ENCODE data around the gene TST.

Gene TST

GRCh38 chr22:37057796-37058510 is 38.7 kb upstream of the TST start:
- no peak for DNase-seq (ENCODE audit: low read depth in 1 of 2, low spot score in 1 of 2)
- H3K4me3 ChIP-seq (replicated peaks; ENCODE audit: insufficient read depth, low read length) = no peak overlapping the region
- peaks cover 18% of the 10 kb centered on the region for H3K27me3 ChIP-seq (ENCODE audit: insufficient read depth, poor library complexity, severe bottlenecking)
- no peak overlapping the region for H3K27ac ChIP-seq (replicated peaks)
- no peak for TF ChIP-seq CTCF (IDR thresholded peaks at IDR 0.05; ENCODE audit: insufficient read depth, low read length)

- Histone ChIP-seq H3K4me3 (replicated peaks; ENCODE audit: insufficient read depth, low read length) (no peak overlapping the region), H3K27me3 (ENCODE audit: insufficient read depth, poor library complexity, severe bottlenecking) (peaks cover 17% of the 10 kb centered on the region), H3K27ac (replicated peaks) (no peak overlapping the region)
- no peak for DNase-seq (ENCODE audit: low read depth in 1 of 2, low spot score in 1 of 2)
- TF ChIP-seq REST (IDR thresholded peaks at IDR 0.05; ENCODE audit: insufficient replicate concordance, low read depth) = no peak
- no peak for TF ChIP-seq POLR2AphosphoS5 (IDR thresholded peaks at IDR 0.05; ENCODE audit: low read depth)
- TF ChIP-seq CTCF (IDR thresholded peaks at IDR 0.05; ENCODE audit: insufficient read depth, low read length) = no peak
- no peak for TF ChIP-seq SPI1 (IDR thresholded peaks at IDR 0.05; ENCODE audit: borderline replicate concordance, low read depth)
- TF ChIP-seq GABPA (IDR thresholded peaks at IDR 0.05; ENCODE audit: low read depth) = no peak
These were observed 38.0 kb upstream of the TST start for GRCh38 chr22:37057226-37057625.

GRCh38 chr22:37056246-37056645 is 37.0 kb upstream of the TST start:
- Histone ChIP-seq H3K27ac (replicated peaks) (no peak overlapping the region), H3K27me3 (ENCODE audit: insufficient read depth, poor library complexity, severe bottlenecking) (peaks cover 16% of the 10 kb centered on the region)
- no peak for DNase-seq (ENCODE audit: low read depth in 1 of 2, low spot score in 1 of 2)

More at GRCh38 chr22:37056246-37056645, 37.0 kb upstream of the TST start:
- no peak for TF ChIP-seq REST (IDR thresholded peaks at IDR 0.05; ENCODE audit: insufficient replicate concordance, low read depth)
- TF ChIP-seq POLR2AphosphoS5 (IDR thresholded peaks at IDR 0.05; ENCODE audit: low read depth) = no peak
- TF ChIP-seq SPI1 (IDR thresholded peaks at IDR 0.05; ENCODE audit: borderline replicate concordance, low read depth) = no peak
- no peak for TF ChIP-seq GABPA (IDR thresholded peaks at IDR 0.05; ENCODE audit: low read depth)
- no peak overlapping the region for H3K4me3 ChIP-seq (replicated peaks; ENCODE audit: insufficient read depth, low read length)
